Superior temporal gyrus (tissue), 1 donor: ENCODE data around the gene EPAS1.
A peak's percentile ranks its signal among the peaks of the same experiment; 100 is the strongest.

Experiments
- DNase-seq: peaks from one replicate; pipeline ENCODE4 v3.0.0-alpha.2; 2016; ENCODE audit errors: extremely low spot score

The EPAS1 gene

GRCh38 chr2:46273225-46273863, 23.9 kb upstream of the EPAS1 start:
- no peak for DNase-seq

GRCh38 chr2:46273919-46274318, 23.3 kb upstream of the EPAS1 start:
- no peak for DNase-seq

- DNase-seq = no peak
Observed at GRCh38 chr2:46274586-46274985, 22.6 kb upstream of the EPAS1 start.

- no peak for DNase-seq
Observed at GRCh38 chr2:46275995-46276394, 21.2 kb upstream of the EPAS1 start.

- no peak for DNase-seq
Observed at GRCh38 chr2:46276642-46277041, 20.6 kb upstream of the EPAS1 start.

- no peak for DNase-seq
Observed at GRCh38 chr2:46277431-46278190, 19.6 kb upstream of the EPAS1 start.

- no peak for DNase-seq
Observed at GRCh38 chr2:46278952-46279351, 18.3 kb upstream of the EPAS1 start.

GRCh38 chr2:46281939-46282338, 15.3 kb upstream of the EPAS1 start:
- DNase-seq = no peak

GRCh38 chr2:46283693-46284092, 13.5 kb upstream of the EPAS1 start:
- no peak for DNase-seq

- DNase-seq = no peak
Observed at GRCh38 chr2:46284260-46284659, 12.9 kb upstream of the EPAS1 start.

GRCh38 chr2:46284796-46285195, 12.4 kb upstream of the EPAS1 start:
- no peak for DNase-seq

GRCh38 chr2:46286715-46287114, 10.5 kb upstream of the EPAS1 start:
- DNase-seq = no peak

GRCh38 chr2:46290078-46290477, 7.1 kb upstream of the EPAS1 start:
- DNase-seq = no peak

GRCh38 chr2:46293466-46293865, 3.7 kb upstream of the EPAS1 start:
- no peak for DNase-seq

- DNase-seq = no peak
Observed at GRCh38 chr2:46294176-46294836, 2.9 kb upstream of the EPAS1 start.

GRCh38 chr2:46296216-46296839, 879 bp upstream of the EPAS1 start:
- no peak for DNase-seq

- DNase-seq = no peak
Observed at GRCh38 chr2:46297546-46298271, 502 bp downstream of the EPAS1 start.

GRCh38 chr2:46298272-46298521, 990 bp downstream of the EPAS1 start:
- no peak for DNase-seq

- DNase-seq = no peak
Observed at GRCh38 chr2:46298522-46299353, 1.5 kb downstream of the EPAS1 start.

GRCh38 chr2:46299365-46300263, 2.4 kb downstream of the EPAS1 start:
- peak; percentile 40 for DNase-seq
